Activated T-cell treated with anti-CD3 and anti-CD28 coated beads, Interleukin-2, amount 50 U/mL, for 4 hours (primary cell): Measurements from ENCODE around the gene KIF6. TPM values are rescaled to one million over a fixed set of nuclear protein-coding genes. Genes with fewer than 3 reads are reported as not detected.

ENCODE experiments used
- ATAC-seq, 2 donors: fragments of 200-7000 bp; cut with Tn5 transposase; one replicate each; pipeline ENCODE4 v1.10.0; 2021
- DNase-seq: peaks from one replicate; pipeline ENCODE4 v3.0.0-alpha.2; 2020
- H3K27me3 Mint-ChIP-seq: one replicate; pipeline ENCODE4 v1.8.0; 2021; ENCODE audit warnings: low read depth, mixed read lengths
- H3K36me3 Mint-ChIP-seq: one replicate; pipeline ENCODE4 v1.8.0; 2022; ENCODE audit warnings: mixed read lengths; ENCODE audit not compliant: insufficient read depth
- H3K4me1 Mint-ChIP-seq: one replicate; pipeline ENCODE4 v1.8.0; 2021; ENCODE audit warnings: low read depth, mixed read lengths
- H3K4me3 Mint-ChIP-seq: one replicate; pipeline ENCODE4 v1.8.0; 2021; ENCODE audit warnings: mild to moderate bottlenecking, moderate library complexity, mixed read lengths
- H3K9me3 Mint-ChIP-seq: one replicate; pipeline ENCODE4 v1.8.0; 2021; ENCODE audit warnings: mixed read lengths
- total RNA-seq, 3 donors: library from RNA; stranded (reverse); gene quantifications; one replicate each; pipeline ENCODE4 v1.2.1, GENCODE V29; 2021

KIF6 gene
- total RNA-seq, 3 donors from 2014 or later: 0.18 to 0.41 (median 0.40) TPM

- peaks cover 8% of the 10 kb centered on the region for H3K27me3 Mint-ChIP-seq
These were observed 150.2 kb downstream of the KIF6 start for GRCh38 chr6:39574991-39575390.

GRCh38 chr6:39573541-39573940, 151.7 kb downstream of the KIF6 start:
- ATAC-seq (no peak), DNase-seq (no peak)
- Mint-ChIP-seq H3K27me3 (peaks cover 8% of the 10 kb centered on the region), H3K36me3 (no peaks in the 10 kb centered on the region), H3K9me3 (no peaks in the 10 kb centered on the region), H3K4me3 (no peak overlapping the region), H3K4me1 (no peaks in the 10 kb centered on the region)

More at GRCh38 chr6:39574991-39575390, 150.2 kb downstream of the KIF6 start:
- DNase-seq: no peak
- Mint-ChIP-seq H3K9me3 (no peaks in the 10 kb centered on the region), H3K4me3 (no peak overlapping the region), H3K36me3 (no peaks in the 10 kb centered on the region), H3K4me1 (no peaks in the 10 kb centered on the region)
- ATAC-seq: no peak

- no peaks in the 10 kb centered on the region for H3K9me3 Mint-ChIP-seq
- DNase-seq (no peak), ATAC-seq (no peak)
- H3K27me3 Mint-ChIP-seq: peaks cover 8% of the 10 kb centered on the region
- no peaks in the 10 kb centered on the region for H3K4me1 Mint-ChIP-seq
- H3K4me3 Mint-ChIP-seq: no peak overlapping the region
- no peaks in the 10 kb centered on the region for H3K36me3 Mint-ChIP-seq
These were observed 152.4 kb downstream of the KIF6 start for GRCh38 chr6:39572661-39573340.

GRCh38 chr6:39568896-39569295, 156.3 kb downstream of the KIF6 start:
- Mint-ChIP-seq H3K36me3 (no peaks in the 10 kb centered on the region), H3K27me3 (peaks cover 6% of the 10 kb centered on the region), H3K4me3 (no peak overlapping the region), H3K4me1 (no peaks in the 10 kb centered on the region), H3K9me3 (no peaks in the 10 kb centered on the region)
- DNase-seq (no peak), ATAC-seq (no peak)

GRCh38 chr6:39567091-39567490, 158.1 kb downstream of the KIF6 start:
- H3K9me3 Mint-ChIP-seq: no peaks in the 10 kb centered on the region
- H3K27me3 Mint-ChIP-seq: peaks cover 6% of the 10 kb centered on the region

GRCh38 chr6:39566456-39566855, 158.8 kb downstream of the KIF6 start:
- Mint-ChIP-seq H3K9me3 (no peaks in the 10 kb centered on the region), H3K4me1 (no peaks in the 10 kb centered on the region), H3K27me3 (peaks cover 6% of the 10 kb centered on the region), H3K4me3 (no peak overlapping the region), H3K36me3 (no peaks in the 10 kb centered on the region)
- DNase-seq (no peak), ATAC-seq (no peak)

More at GRCh38 chr6:39567091-39567490, 158.1 kb downstream of the KIF6 start:
- DNase-seq (no peak), ATAC-seq (no peak)
- no peaks in the 10 kb centered on the region for H3K36me3 Mint-ChIP-seq
- H3K4me3 Mint-ChIP-seq: no peak overlapping the region
- no peaks in the 10 kb centered on the region for H3K4me1 Mint-ChIP-seq

- Mint-ChIP-seq H3K4me1 (no peaks in the 10 kb centered on the region), H3K4me3 (no peak overlapping the region), H3K9me3 (no peaks in the 10 kb centered on the region), H3K36me3 (no peaks in the 10 kb centered on the region), H3K27me3 (peaks cover 2% of the 10 kb centered on the region)
- ATAC-seq (no peak), DNase-seq (no peak)
These were observed 159.3 kb downstream of the KIF6 start for GRCh38 chr6:39565956-39566355.

- no peak overlapping the region for H3K4me3 Mint-ChIP-seq
These were observed 161.5 kb downstream of the KIF6 start for GRCh38 chr6:39563566-39564311.

GRCh38 chr6:39561536-39562266, 163.5 kb downstream of the KIF6 start:
- ATAC-seq (no peak), DNase-seq (no peak)
- Mint-ChIP-seq H3K4me1 (no peaks in the 10 kb centered on the region), H3K27me3 (peaks cover 2% of the 10 kb centered on the region), H3K9me3 (no peaks in the 10 kb centered on the region), H3K36me3 (no peaks in the 10 kb centered on the region), H3K4me3 (no peak overlapping the region)

More at GRCh38 chr6:39563566-39564311, 161.5 kb downstream of the KIF6 start:
- Mint-ChIP-seq H3K4me1 (no peaks in the 10 kb centered on the region), H3K27me3 (no peaks in the 10 kb centered on the region), H3K36me3 (no peaks in the 10 kb centered on the region), H3K9me3 (no peaks in the 10 kb centered on the region)
- DNase-seq (no peak), ATAC-seq (no peak)

GRCh38 chr6:39560915-39561314, 164.3 kb downstream of the KIF6 start:
- ATAC-seq (no peak), DNase-seq (no peak)
- Mint-ChIP-seq H3K4me3 (no peak overlapping the region), H3K9me3 (no peaks in the 10 kb centered on the region), H3K4me1 (no peaks in the 10 kb centered on the region), H3K36me3 (no peaks in the 10 kb centered on the region), H3K27me3 (peaks cover 8% of the 10 kb centered on the region)

- no peaks in the 10 kb centered on the region for H3K9me3 Mint-ChIP-seq
- DNase-seq: no peak
- H3K36me3 Mint-ChIP-seq: no peaks in the 10 kb centered on the region
- no peaks in the 10 kb centered on the region for H3K4me1 Mint-ChIP-seq
- peaks cover 16% of the 10 kb centered on the region for H3K27me3 Mint-ChIP-seq
- no peak for ATAC-seq
- H3K4me3 Mint-ChIP-seq: no peak overlapping the region
These were observed 166.5 kb downstream of the KIF6 start for GRCh38 chr6:39558591-39559190.

- Mint-ChIP-seq H3K9me3 (no peaks in the 10 kb centered on the region), H3K4me1 (no peaks in the 10 kb centered on the region), H3K36me3 (no peaks in the 10 kb centered on the region), H3K27me3 (peaks cover 16% of the 10 kb centered on the region), H3K4me3 (no peak overlapping the region)
- DNase-seq (no peak), ATAC-seq (no peak)
These were observed 167.1 kb downstream of the KIF6 start for GRCh38 chr6:39558079-39558478.

- Mint-ChIP-seq H3K4me3 (no peak overlapping the region), H3K9me3 (no peaks in the 10 kb centered on the region), H3K36me3 (no peaks in the 10 kb centered on the region), H3K4me1 (no peaks in the 10 kb centered on the region), H3K27me3 (peaks cover 19% of the 10 kb centered on the region)
- DNase-seq (no peak), ATAC-seq (no peak)
These were observed 170.1 kb downstream of the KIF6 start for GRCh38 chr6:39555136-39555535.
